NCI-H1105 (cell line): ENCODE measurements around the gene C1QTNF1.

Experiments
- DNase-seq: peaks from one replicate; lab custom pipeline; 2025; lab: John Stamatoyannopoulos, UW

The C1QTNF1 gene

DNA sequence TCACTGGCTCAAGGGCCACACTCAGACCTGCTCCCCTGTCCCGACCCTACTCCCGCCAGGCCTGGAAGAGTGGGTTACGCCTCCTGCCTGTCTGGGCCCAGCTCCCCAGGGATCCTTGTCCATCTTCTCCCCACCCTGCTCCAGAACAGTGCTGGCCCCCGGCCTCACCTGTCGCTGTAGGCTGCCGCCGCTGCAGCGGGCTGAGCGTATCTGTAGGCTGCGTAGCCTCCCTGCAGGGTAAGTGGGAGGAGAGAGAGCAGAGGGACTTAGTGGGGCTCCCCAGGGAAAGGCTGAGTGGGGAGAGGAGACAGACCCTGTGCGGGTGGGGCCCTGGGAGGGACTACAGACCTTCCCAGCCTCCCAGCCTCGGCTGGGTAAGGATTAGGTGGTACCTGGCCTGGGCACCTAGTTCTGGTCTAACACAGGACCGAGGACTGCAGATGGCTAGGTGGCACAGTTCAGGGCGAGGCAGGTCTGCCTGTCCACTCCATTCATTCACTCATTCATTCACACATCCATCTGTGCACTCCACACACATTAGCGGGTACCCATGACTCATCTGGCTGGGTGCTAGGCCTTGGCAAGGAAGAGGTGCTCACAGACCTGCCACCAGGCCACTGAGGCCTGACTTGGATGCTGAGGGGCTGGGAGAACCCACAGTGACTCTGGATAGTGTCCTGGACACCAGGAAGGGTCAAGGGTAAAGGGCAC, 71.5 kb downstream of the C1QTNF1 start:
- no peak for DNase-seq

DNA sequence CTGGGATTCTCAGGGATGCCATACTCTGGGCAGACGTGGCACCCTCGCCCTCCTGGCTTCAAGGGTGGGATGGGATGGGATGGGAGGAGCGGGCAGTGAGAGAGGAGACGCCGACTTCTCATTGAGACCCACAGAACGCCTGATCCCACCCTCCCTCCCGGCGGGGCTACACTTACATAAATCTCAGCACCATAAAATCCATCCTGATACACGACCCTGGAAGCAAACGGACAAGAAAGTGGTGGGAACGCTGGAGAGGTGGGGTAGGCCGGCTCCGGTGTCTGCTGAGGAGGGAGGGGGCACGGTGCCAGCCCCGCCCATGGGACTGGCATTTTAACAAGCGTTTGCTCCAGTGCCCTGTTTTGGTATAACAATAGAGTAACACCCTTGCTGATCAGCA, 72.5 kb downstream of the C1QTNF1 start:
- DNase-seq: no peak

DNA sequence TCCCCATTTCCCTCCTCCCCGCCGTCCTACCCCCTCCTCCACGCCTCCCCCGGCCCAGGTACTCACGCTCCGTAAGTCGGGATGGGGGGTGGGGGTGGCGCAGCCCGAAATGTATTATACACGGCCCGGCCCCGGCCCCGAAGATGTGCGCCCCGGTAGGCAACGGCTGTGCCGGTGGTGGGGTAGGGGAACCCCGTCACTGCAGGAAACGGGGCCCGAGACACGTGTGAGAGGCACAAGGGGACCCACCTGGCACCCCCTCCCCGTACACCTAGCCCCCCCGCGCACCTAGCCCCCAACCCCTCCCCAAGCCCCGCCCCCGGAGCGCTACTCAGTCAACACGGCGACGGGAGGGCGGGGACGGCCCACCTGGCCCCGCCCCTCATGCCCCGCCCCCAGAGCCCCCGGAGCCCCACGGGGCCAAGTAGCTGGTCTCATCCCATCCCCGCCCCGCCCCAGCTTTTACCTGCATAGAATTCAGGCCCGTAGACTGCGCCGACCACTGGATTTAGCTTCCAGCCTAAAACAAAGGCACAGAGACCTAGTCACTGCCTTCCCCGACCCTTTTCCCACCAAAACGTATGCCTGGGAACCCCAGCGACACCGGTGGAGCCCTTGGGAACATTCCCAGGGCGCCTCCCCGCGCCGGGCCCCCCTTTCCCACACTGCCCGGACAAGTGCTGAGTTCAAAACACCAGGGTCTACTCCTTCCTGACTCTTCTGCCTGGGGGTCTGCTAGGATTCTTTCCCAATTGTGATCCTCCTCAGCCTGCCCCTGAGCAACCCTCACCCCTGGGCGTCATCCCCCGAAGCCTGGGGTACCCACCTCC, 73.5 kb downstream of the C1QTNF1 start:
- DNase-seq: no peak

- DNase-seq: no peak
Measured at GRCh38 chr17:79098282-79098867, 74.4 kb downstream of the C1QTNF1 start.
